Measurements from ENCODE around the gene C1orf116. TPM values are rescaled to one million over a fixed set of nuclear protein-coding genes. Genes with fewer than 3 reads are reported as not detected.

C1orf116 gene
- total and polyA plus RNA-seq, 4 donors, result 0.27 to 0.79 (median 0.46) TPM

- DNase-seq (ENCODE audit: low spot score), result no peak
- no peak overlapping the region for H3K27ac ChIP-seq (ENCODE audit: low read depth in 1 of 2, low read length in 2 of 2)
- H3K27me3 ChIP-seq (ENCODE audit: control insufficient read depth in 4 of 4, insufficient read depth in 4 of 4, low read length in 3 of 4), result no peaks in the 10 kb centered on the region
- H3K4me1 ChIP-seq (ENCODE audit: control insufficient read depth in 4 of 4, insufficient read depth in 4 of 4, low read length in 3 of 4), result peaks cover 0 to 11% (median 0%) of the 10 kb centered on the region in 4 donors
- peak; percentile 41 for TF ChIP-seq SP1 (IDR thresholded peaks at IDR 0.05)
- TF ChIP-seq HNF4A (conservative IDR thresholded peaks at IDR 0.05), result peak; percentile 15 to 65
- no peak for TF ChIP-seq MAX (IDR thresholded peaks at IDR 0.05)
- TF ChIP-seq ZBTB33 (IDR thresholded peaks at IDR 0.05), result no peak
- no peak for TF ChIP-seq RXRA (IDR thresholded peaks at IDR 0.05)
- no peaks in the 10 kb centered on the region for H3K9me3 ChIP-seq (ENCODE audit: control insufficient read depth in 4 of 4, low read length in 3 of 4)
- 79% methylated on average over 6 of the region's 6 CpGs for WGBS
- peaks cover 0 to 3% (median 2%) of the 10 kb centered on the region in 4 donors for H3K36me3 ChIP-seq (ENCODE audit: control insufficient read depth in 4 of 4, insufficient read depth in 3 of 4, low read depth in 1 of 4, low read length in 3 of 4)
- no peak overlapping the region for H3K4me3 ChIP-seq (ENCODE audit: low read depth in 1 of 3, low read length in 3 of 3)
- no peak overlapping the region for H3K9ac ChIP-seq (ENCODE audit: low read depth in 1 of 2, low read length in 2 of 2)
Measured at GRCh38 chr1:207056673-207057072, 24.1 kb upstream of the C1orf116 start.

GRCh38 chr1:207055386-207056001, 22.9 kb upstream of the C1orf116 start:
- no peak overlapping the region for H3K4me3 ChIP-seq (ENCODE audit: low read depth in 1 of 3, low read length in 3 of 3)
- H3K27me3 ChIP-seq (ENCODE audit: control insufficient read depth in 4 of 4, insufficient read depth in 4 of 4, low read length in 3 of 4), result no peaks in the 10 kb centered on the region
- peaks cover 0 to 2% (median under 1%) of the 10 kb centered on the region in 4 donors for H3K36me3 ChIP-seq (ENCODE audit: control insufficient read depth in 4 of 4, insufficient read depth in 3 of 4, low read depth in 1 of 4, low read length in 3 of 4)
- H3K4me1 ChIP-seq (ENCODE audit: control insufficient read depth in 4 of 4, insufficient read depth in 4 of 4, low read length in 3 of 4), result peaks cover 0 to 18% (median 4%) of the 10 kb centered on the region in 4 donors
- H3K9me3 ChIP-seq (ENCODE audit: control insufficient read depth in 4 of 4, low read length in 3 of 4), result no peaks in the 10 kb centered on the region
- no peak for DNase-seq (ENCODE audit: low spot score)
- no peak overlapping the region for H3K9ac ChIP-seq (ENCODE audit: low read depth in 1 of 2, low read length in 2 of 2)
- TF ChIP-seq RXRA (IDR thresholded peaks at IDR 0.05) (no peak), YY1 (IDR thresholded peaks at IDR 0.05) (no peak), HNF4G (IDR thresholded peaks at IDR 0.05) (no peak), REST (IDR thresholded peaks at IDR 0.05) (no peak), RAD21 (IDR thresholded peaks at IDR 0.05) (no peak), NR2F2 (IDR thresholded peaks at IDR 0.05) (no peak), CTCF (IDR thresholded peaks at IDR 0.05; ENCODE audit: low read depth, low read length, missing input control) (no peak), GABPA (IDR thresholded peaks at IDR 0.05 in 1 of 2, conservative IDR thresholded peaks at IDR 0.05 in 1 of 2) (no peak), FOXA1 (IDR thresholded peaks at IDR 0.05) (no peak), EGR1 (IDR thresholded peaks at IDR 0.05; ENCODE audit: low read depth in 2 of 2) (no peak), ZBTB33 (IDR thresholded peaks at IDR 0.05) (no peak)
- no peak overlapping the region for H3K27ac ChIP-seq (ENCODE audit: low read depth in 1 of 2, low read length in 2 of 2)
- WGBS, result 77% methylated on average over 3 of the region's 3 CpGs
